Activated naive CD4-positive, alpha-beta T cell treated with anti-CD3 and anti-CD28 coated beads for 36 hours (primary cell): ENCODE data around the gene MAPKAPK3. TPM values are rescaled to one million over a fixed set of nuclear protein-coding genes. Genes with fewer than 3 reads are reported as not detected.

ENCODE experiments used
- CTCF ChIA-PET: fragments of 350-600 bp; sonication (Branson Sonifier 250); formaldehyde crosslinking; loops from one replicate; lab custom pipeline; 2021; ENCODE audit warnings: antibody characterized with exemption; lab: Charles Lee
- DNase-seq: peaks from one replicate; pipeline ENCODE4 v3.0.0-alpha.2; 2020
- H3K27ac Mint-ChIP-seq: one replicate; pipeline ENCODE4 v1.8.0; 2021; ENCODE audit warnings: mild to moderate bottlenecking, mixed read lengths
- H3K27me3 Mint-ChIP-seq: one replicate; pipeline ENCODE4 v1.8.0; 2021; ENCODE audit warnings: low read depth, mixed read lengths
- H3K36me3 Mint-ChIP-seq: one replicate; pipeline ENCODE4 v1.8.0; 2021; ENCODE audit warnings: low read depth, mixed read lengths
- H3K4me1 Mint-ChIP-seq: one replicate; pipeline ENCODE4 v1.8.0; 2021; ENCODE audit warnings: low read depth, mixed read lengths
- H3K4me3 Mint-ChIP-seq: one replicate; pipeline ENCODE4 v1.8.0; 2021; ENCODE audit warnings: mild to moderate bottlenecking, moderate library complexity, mixed read lengths
- H3K9me3 Mint-ChIP-seq: one replicate; pipeline ENCODE4 v1.8.0; 2021; ENCODE audit warnings: mixed read lengths
- intact Hi-C: fragments of 100-400 bp; cut with micrococcal nuclease; formaldehyde crosslinking; loops from one replicate; pipeline ENCODE4 v1.15.1; 2023
- total RNA-seq, 2 experiments: library from RNA; stranded (reverse); gene quantifications; one replicate each; pipeline ENCODE4 v1.2.3, GENCODE V29; 2021

MAPKAPK3 gene
- total RNA-seq, 2 experiments from 2014 or later = 105 to 106 TPM

GRCh38 chr3:50603261-50604109 is 13.5 kb upstream of the MAPKAPK3 start:
- Mint-ChIP-seq H3K9me3 (no peaks in the 10 kb centered on the region), H3K27me3 (no peaks in the 10 kb centered on the region), H3K4me3 (no peak overlapping the region), H3K4me1 (peaks cover 87% of the 10 kb centered on the region), H3K36me3 (peaks cover 49% of the 10 kb centered on the region), H3K27ac (peak overlapping the region; percentile 100)
- CTCF ChIA-PET = interaction anchor here (1.3 to 11.1 kb wide), 5 partner anchors 10 to 260 kb away, joined by 3 to 234 read pairs (median 94); partner anchors contain the start of genes C3orf18, CISH, HEMK1 and MAPKAPK3
- DNase-seq = peak; percentile 12
- intact Hi-C loops = no loop called here

- Mint-ChIP-seq H3K27ac (peak overlapping the region; percentile 100), H3K4me1 (peaks cover 85% of the 10 kb centered on the region), H3K9me3 (no peaks in the 10 kb centered on the region), H3K4me3 (peak overlapping the region; percentile 1), H3K36me3 (peaks cover 56% of the 10 kb centered on the region), H3K27me3 (no peaks in the 10 kb centered on the region)
- DNase-seq = no peak
- intact Hi-C loops = no loop called here
- CTCF ChIA-PET = interaction anchor here (0.9 to 11.1 kb wide), 6 partner anchors 9 to 261 kb away, joined by 3 to 234 read pairs (median 50); partner anchors contain the start of genes C3orf18, CISH, HEMK1 and MAPKAPK3
Measured at GRCh38 chr3:50604110-50604621, 12.8 kb upstream of the MAPKAPK3 start.

GRCh38 chr3:50604628-50605588 is 12.0 kb upstream of the MAPKAPK3 start:
- Mint-ChIP-seq H3K4me1 (peaks cover 78% of the 10 kb centered on the region), H3K27me3 (no peaks in the 10 kb centered on the region), H3K36me3 (peaks cover 63% of the 10 kb centered on the region), H3K9me3 (no peaks in the 10 kb centered on the region), H3K4me3 (peak overlapping the region; percentile 96), H3K27ac (peak overlapping the region; percentile 100)
- peak; percentile 46 for DNase-seq
- CTCF ChIA-PET = interaction anchor here (0.8 to 11.1 kb wide), 10 partner anchors 8 to 261 kb away, joined by 3 to 234 read pairs (median 5); partner anchors contain the start of genes C3orf18 and HEMK1
- intact Hi-C loops = no loop called here

GRCh38 chr3:50605901-50606326 is 11.0 kb upstream of the MAPKAPK3 start:
- Mint-ChIP-seq H3K36me3 (peaks cover 72% of the 10 kb centered on the region), H3K27ac (peak overlapping the region; percentile 100), H3K27me3 (no peaks in the 10 kb centered on the region), H3K4me3 (peak overlapping the region; percentile 96), H3K9me3 (no peaks in the 10 kb centered on the region), H3K4me1 (peaks cover 68% of the 10 kb centered on the region)
- peak; percentile 55 for DNase-seq
- CTCF ChIA-PET = interaction anchor here (0.8 to 11.1 kb wide), 6 partner anchors 10 to 34 kb away, joined by 3 to 234 read pairs (median 5); partner anchors contain the start of genes C3orf18 and HEMK1
- intact Hi-C loops = no loop called here

- H3K4me1 Mint-ChIP-seq = peaks cover 61% of the 10 kb centered on the region
- H3K36me3 Mint-ChIP-seq = peaks cover 78% of the 10 kb centered on the region
- peak; percentile 52 for DNase-seq
- H3K27ac Mint-ChIP-seq = peak overlapping the region; percentile 100
- intact Hi-C loops = no loop called here
- no peaks in the 10 kb centered on the region for H3K27me3 Mint-ChIP-seq
- H3K9me3 Mint-ChIP-seq = no peaks in the 10 kb centered on the region
- peak overlapping the region; percentile 96 for H3K4me3 Mint-ChIP-seq
- CTCF ChIA-PET = interaction anchor here (1.3 to 11.1 kb wide), 3 partner anchors 9 to 34 kb away, joined by 3 to 234 read pairs (median 8); partner anchors contain the start of genes C3orf18 and HEMK1
Measured at GRCh38 chr3:50606596-50606995, 10.4 kb upstream of the MAPKAPK3 start.

- DNase-seq = no peak
- Mint-ChIP-seq H3K4me1 (peaks cover 52% of the 10 kb centered on the region), H3K27me3 (no peaks in the 10 kb centered on the region)
Measured at GRCh38 chr3:50607271-50608091, 9.5 kb upstream of the MAPKAPK3 start.

GRCh38 chr3:50608278-50608677 is 8.7 kb upstream of the MAPKAPK3 start:
- Mint-ChIP-seq H3K9me3 (no peaks in the 10 kb centered on the region), H3K4me3 (peak overlapping the region; percentile 96), H3K27ac (peak overlapping the region; percentile 100), H3K27me3 (no peaks in the 10 kb centered on the region), H3K36me3 (peaks cover 86% of the 10 kb centered on the region), H3K4me1 (peaks cover 44% of the 10 kb centered on the region)
- DNase-seq = no peak
- intact Hi-C loops = no loop called here
- CTCF ChIA-PET = interaction anchor here (0.8 to 11.1 kb wide), 5 partner anchors 8 to 36 kb away, joined by 3 to 243 read pairs (median 11); partner anchors contain the start of genes C3orf18, HEMK1 and MAPKAPK3

More at GRCh38 chr3:50607271-50608091, 9.5 kb upstream of the MAPKAPK3 start:
- peaks cover 81% of the 10 kb centered on the region for H3K36me3 Mint-ChIP-seq
- H3K27ac Mint-ChIP-seq = peak overlapping the region; percentile 100
- intact Hi-C loops = no loop called here
- CTCF ChIA-PET = interaction anchor here (0.8 to 11.1 kb wide), 5 partner anchors 9 to 35 kb away, joined by 3 to 243 read pairs (median 11); partner anchors contain the start of genes C3orf18, HEMK1 and MAPKAPK3
- no peaks in the 10 kb centered on the region for H3K9me3 Mint-ChIP-seq
- peak overlapping the region; percentile 96 for H3K4me3 Mint-ChIP-seq

- peak overlapping the region; percentile 100 for H3K27ac Mint-ChIP-seq
- CTCF ChIA-PET = interaction anchor here (0.6 to 11.1 kb wide), 8 partner anchors 9 to 781 kb away, joined by 3 to 243 read pairs (median 9); partner anchors contain the start of genes C3orf18 and HEMK1
- H3K4me1 Mint-ChIP-seq = peaks cover 40% of the 10 kb centered on the region
- DNase-seq = no peak
- peak overlapping the region; percentile 96 for H3K4me3 Mint-ChIP-seq
- H3K9me3 Mint-ChIP-seq = no peaks in the 10 kb centered on the region
- no peaks in the 10 kb centered on the region for H3K27me3 Mint-ChIP-seq
- intact Hi-C loops = no loop called here
- H3K36me3 Mint-ChIP-seq = peaks cover 92% of the 10 kb centered on the region
Measured at GRCh38 chr3:50609071-50609762, 7.7 kb upstream of the MAPKAPK3 start.

- CTCF ChIA-PET = interaction anchor here (0.6 to 11.1 kb wide), 8 partner anchors 10 to 780 kb away, joined by 3 to 243 read pairs (median 9); partner anchors contain the start of genes C3orf18 and HEMK1
- Mint-ChIP-seq H3K4me1 (peaks cover 38% of the 10 kb centered on the region), H3K36me3 (peaks cover 87% of the 10 kb centered on the region), H3K9me3 (no peaks in the 10 kb centered on the region), H3K27ac (peak overlapping the region; percentile 100), H3K4me3 (peak overlapping the region; percentile 96), H3K27me3 (no peaks in the 10 kb centered on the region)
- intact Hi-C loops = loop anchor here (5.0 to 10.0 kb wide), 2 partner anchors 372 to 1665 kb away; partner anchors contain the start of genes GNAI2 and WDR82
- peak; percentile 45 for DNase-seq
Measured at GRCh38 chr3:50609763-50610085, 7.2 kb upstream of the MAPKAPK3 start.
